BJ (cell line): Measurements from ENCODE around the gene SEC14L3. TPM values are rescaled to one million over a fixed set of nuclear protein-coding genes. Genes with fewer than 3 reads are reported as not detected.

Source experiments
- CTCF ChIA-PET: fragments of 350-600 bp; formaldehyde crosslinking; extraction: SDS; loops from one replicate; lab custom pipeline; 2021; ENCODE audit warnings: antibody characterized with exemption, inconsistent platforms; lab: Yijun Ruan, JAX
- POLR2A ChIA-PET: fragments of 300-600 bp; sonication (Branson Sonifier 250); formaldehyde crosslinking; extraction: SDS; loops from one replicate; lab custom pipeline; 2021; ENCODE audit warnings: antibody characterized with exemption; lab: Charles Lee
- DNase-seq: peaks from one replicate; pipeline ENCODE4 v3.0.0-alpha.2; 2011; ENCODE audit warnings: low read depth
- H3K27me3 ChIP-seq: 2 replicates; pipeline ENCODE4 v1.6.0; 2011; ENCODE audit warnings: low read length; ENCODE audit not compliant: control insufficient read depth, insufficient read depth
- H3K36me3 ChIP-seq: 2 replicates; pipeline ENCODE4 v1.5.1; 2011; ENCODE audit warnings: low read length; ENCODE audit not compliant: control insufficient read depth, insufficient read depth
- H3K4me3 ChIP-seq: 2 replicates; pipeline ENCODE4 v1.5.1; 2011; ENCODE audit warnings: low read depth, mild to moderate bottlenecking, control low read depth, low read length
- CTCF ChIP-seq: IDR thresholded peaks from 2 replicates; pipeline ENCODE4 v1.5.1; 2011; ENCODE audit warnings: low read depth, mild to moderate bottlenecking, control low read depth, inconsistent platforms, low read length, moderate library complexity; ENCODE audit not compliant: insufficient read depth
- polyA plus RNA-seq: library from polyadenylated mRNA; depleted of rRNA; stranded (reverse); fragments of >200 nt; gene quantifications from 2 replicates; pipeline ENCODE4 v1.2.3, GENCODE V29; 2011

SEC14L3 gene
- polyA plus RNA-seq, 1 experiment, result not detected

GRCh38 chr22:30497466-30498150, 25.8 kb upstream of the SEC14L3 start:
- Histone ChIP-seq H3K4me3 (no peak overlapping the region), H3K27me3 (peaks cover 4% of the 10 kb centered on the region), H3K36me3 (no peaks in the 10 kb centered on the region)
- no peak for DNase-seq
- no peak for TF ChIP-seq CTCF
- ChIA-PET POLR2A (no interaction called here), CTCF (interaction anchor here (0.5 to 3.2 kb wide), 3 partner anchors 11 to 396 kb away, joined by 3 to 14 read pairs (median 3); no protein-coding TSS in a partner anchor)

GRCh38 chr22:30495041-30495784, 23.4 kb upstream of the SEC14L3 start:
- ChIA-PET CTCF (interaction anchor here (3.2 kb wide), 1 partner anchor 9 kb away, joined by 14 read pairs; no protein-coding TSS in a partner anchor), POLR2A (no interaction called here)
- Histone ChIP-seq H3K27me3 (peaks cover 4% of the 10 kb centered on the region), H3K4me3 (no peak overlapping the region), H3K36me3 (no peaks in the 10 kb centered on the region)
- TF ChIP-seq CTCF, result no peak
- DNase-seq, result no peak

GRCh38 chr22:30492144-30492543, 20.3 kb upstream of the SEC14L3 start:
- peaks cover 4% of the 10 kb centered on the region for H3K27me3 ChIP-seq
- no peak overlapping the region for H3K4me3 ChIP-seq
- CTCF ChIA-PET, result no interaction called here
- no peak for DNase-seq
- TF ChIP-seq CTCF, result no peak
- POLR2A ChIA-PET, result no interaction called here
- H3K36me3 ChIP-seq, result no peaks in the 10 kb centered on the region

- POLR2A ChIA-PET, result no interaction called here
- no peak for DNase-seq
- Histone ChIP-seq H3K36me3 (no peaks in the 10 kb centered on the region), H3K27me3 (peaks cover 3% of the 10 kb centered on the region), H3K4me3 (no peak overlapping the region)
- TF ChIP-seq CTCF, result no peak
- CTCF ChIA-PET, result no interaction called here
These were observed 19.6 kb upstream of the SEC14L3 start for GRCh38 chr22:30491381-30491780.

GRCh38 chr22:30490399-30490798, 18.6 kb upstream of the SEC14L3 start:
- H3K4me3 ChIP-seq, result no peak overlapping the region
- peaks cover 1% of the 10 kb centered on the region for H3K27me3 ChIP-seq
- POLR2A ChIA-PET, result no interaction called here
- CTCF ChIA-PET, result interaction anchor here (0.7 to 1.9 kb wide), 4 partner anchors 30 to 235 kb away, joined by 3 to 5 read pairs (median 3); no protein-coding TSS in a partner anchor
- no peak for DNase-seq
- no peaks in the 10 kb centered on the region for H3K36me3 ChIP-seq
- peak; percentile 37; the same call in 1 of the 2 replicates for TF ChIP-seq CTCF
